HG02981 (cell line): ENCODE measurements around the gene SRGN.
"Not testable (repeated sequence)": the region's sequence is repeated elsewhere in the genome, so short reads cannot be mapped to it uniquely, and the experiment has no call there.

Source experiments
- ATAC-seq: cut with Tn5 transposase; IDR thresholded peaks from one replicate; pipeline ENCODE4 v1.9.1; 2021; ENCODE audit warnings: mild to moderate bottlenecking, moderate library complexity; ENCODE audit not compliant: unreplicated experiment

SRGN gene

DNA sequence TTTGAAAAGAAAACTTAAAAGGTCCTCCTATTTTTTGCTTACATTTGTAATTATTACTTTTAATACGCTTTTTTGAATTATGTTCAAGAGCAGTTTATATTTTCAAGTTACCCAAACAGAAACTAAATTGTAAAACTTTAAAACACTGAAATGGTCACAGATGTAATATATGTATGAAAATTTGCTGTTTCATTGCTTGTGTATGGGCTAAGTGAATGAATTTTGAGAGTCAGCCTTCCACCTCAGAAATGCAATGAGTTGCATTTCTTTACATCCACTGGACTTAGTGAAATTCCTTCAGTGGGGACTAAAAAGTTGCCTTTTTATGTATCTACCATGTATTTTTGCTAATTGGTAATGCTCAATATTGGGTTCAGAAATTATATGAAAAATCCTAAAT lies 37.7 kb downstream of the SRGN start:
- no peak for ATAC-seq

DNA sequence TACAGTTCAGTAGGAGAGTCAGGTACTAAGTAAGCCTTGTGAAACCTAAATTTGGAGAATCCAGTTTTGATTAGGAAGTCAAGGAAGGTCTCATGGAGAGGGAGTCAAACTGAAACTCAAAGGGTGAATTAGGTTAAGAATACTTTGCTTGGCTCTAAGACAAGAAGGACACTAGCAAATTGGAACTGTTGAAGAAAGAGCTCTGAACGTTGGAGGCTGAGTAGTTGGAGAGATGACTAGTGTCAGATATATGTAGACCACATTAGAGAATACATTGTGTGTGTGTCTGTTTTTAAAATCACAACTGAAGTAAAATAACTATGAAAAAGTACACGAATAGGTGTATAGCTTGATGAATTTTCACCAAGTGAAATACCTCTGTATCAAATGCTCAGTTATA lies 42.3 kb downstream of the SRGN start:
- ATAC-seq, result no peak

DNA sequence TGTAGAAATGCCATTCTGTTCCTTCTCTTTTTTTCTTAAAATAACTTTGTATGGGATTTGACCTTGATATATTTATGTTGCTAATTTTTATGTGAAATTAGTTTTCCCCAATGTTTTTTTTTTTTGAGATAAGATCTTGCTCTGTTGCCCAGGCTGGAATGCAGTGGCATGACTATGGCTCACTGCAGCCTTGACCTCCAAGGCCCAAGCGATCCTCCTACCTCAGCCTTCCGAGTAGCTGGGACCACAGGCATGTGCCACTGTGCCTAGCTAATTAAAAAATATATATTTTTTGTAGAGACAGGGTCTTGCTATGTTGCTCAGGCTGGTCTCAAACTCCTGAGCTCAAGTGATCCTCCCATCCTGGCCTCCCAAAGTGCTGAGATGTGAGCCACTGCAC lies 52.1 kb downstream of the SRGN start:
- no peak for ATAC-seq

DNA sequence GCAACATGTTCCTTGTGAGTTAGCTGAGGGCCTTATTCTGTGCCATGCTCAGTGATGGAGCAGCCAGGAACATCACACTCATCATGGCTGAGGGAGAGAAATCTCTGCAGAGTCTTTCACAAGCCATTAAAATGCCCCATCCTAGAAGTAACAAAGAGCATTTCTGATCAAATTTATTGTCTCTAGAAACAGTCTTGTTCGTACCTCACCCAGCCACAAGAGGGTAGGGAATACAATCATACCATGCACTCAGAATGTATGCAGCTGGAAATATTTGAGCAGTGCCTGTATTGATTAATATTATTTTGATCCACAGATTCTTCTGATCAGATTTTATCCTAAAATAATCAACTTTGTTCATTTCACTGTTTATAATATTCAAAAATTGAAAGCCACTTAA lies 53.4 kb downstream of the SRGN start:
- no peak for ATAC-seq

DNA sequence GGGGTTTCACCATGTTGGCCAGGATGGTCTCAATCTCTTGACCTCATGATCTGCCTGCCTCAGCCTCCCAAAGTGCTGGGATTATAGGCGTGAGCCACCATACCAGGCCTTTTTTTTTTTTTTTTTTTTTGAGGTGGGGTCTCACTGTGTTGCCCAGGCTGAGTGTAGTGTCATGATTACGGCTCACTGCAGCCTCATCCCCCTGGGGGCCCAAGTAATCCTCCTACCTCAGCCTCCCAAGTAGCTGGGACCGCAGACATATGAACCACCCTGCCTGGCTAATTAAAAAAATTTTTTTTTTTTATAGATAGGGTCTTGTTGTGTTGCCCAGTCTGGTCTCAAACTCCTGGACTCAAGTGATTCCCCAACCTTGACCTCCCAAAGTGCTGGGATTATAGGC lies 54.2 kb downstream of the SRGN start:
- ATAC-seq, result not testable (repeated sequence)

DNA sequence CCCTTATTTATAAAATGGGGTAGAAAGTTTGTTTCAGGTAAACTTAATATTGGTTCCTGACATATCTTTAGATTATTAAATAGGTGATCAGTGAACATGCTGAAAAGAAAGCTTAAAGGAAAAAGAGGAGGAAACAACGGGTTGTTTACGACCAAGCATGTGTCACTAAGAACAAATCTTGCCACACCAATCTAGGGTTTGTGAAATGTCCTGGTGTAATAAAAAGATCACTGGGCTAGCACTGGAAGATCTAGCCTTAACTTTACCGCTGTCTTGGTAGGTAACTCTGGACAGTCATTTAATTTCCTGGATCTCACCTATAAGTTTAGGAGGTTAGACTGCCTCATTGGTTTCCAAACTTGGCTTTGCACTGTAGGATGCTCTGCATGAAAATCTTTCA lies 55.1 kb downstream of the SRGN start:
- ATAC-seq, result no peak

DNA sequence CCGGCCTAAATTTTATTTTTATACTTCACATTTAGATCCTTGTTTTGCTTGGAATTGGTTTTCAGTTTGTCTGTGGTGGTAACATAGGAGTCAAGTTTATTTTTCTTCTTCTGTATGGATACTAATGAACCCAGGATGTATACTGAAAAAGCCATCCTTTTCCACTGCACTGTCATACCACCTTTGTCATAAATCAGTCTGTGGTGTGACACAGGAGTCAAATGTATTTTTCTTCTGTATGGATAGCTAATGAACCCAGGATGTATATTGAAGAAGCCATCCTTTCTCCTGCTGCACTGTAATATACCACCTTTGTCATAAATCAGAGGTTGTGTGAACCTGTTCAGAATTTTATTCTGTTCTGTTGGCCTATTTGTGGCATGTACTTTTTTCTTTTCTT lies 57.4 kb downstream of the SRGN start:
- no peak for ATAC-seq

DNA sequence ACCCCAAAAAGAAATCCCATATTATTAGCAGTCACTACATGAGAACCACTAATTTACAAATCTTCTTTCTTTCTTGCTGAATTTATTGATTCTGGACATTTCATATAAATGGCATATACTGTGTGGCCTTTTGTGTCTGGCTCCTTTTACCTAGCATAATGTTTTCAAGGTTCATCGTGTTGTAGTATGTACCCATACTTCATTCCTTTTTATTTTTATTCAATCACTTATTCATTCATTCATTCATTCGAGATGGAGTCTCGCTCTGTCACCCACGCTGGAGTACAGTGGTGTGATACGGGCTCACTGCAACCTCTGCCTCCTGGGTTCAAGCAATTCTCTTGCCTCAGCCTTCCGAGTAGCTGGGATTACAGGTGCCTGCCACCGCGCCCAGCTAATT lies 58.0 kb downstream of the SRGN start:
- ATAC-seq, result no peak

DNA sequence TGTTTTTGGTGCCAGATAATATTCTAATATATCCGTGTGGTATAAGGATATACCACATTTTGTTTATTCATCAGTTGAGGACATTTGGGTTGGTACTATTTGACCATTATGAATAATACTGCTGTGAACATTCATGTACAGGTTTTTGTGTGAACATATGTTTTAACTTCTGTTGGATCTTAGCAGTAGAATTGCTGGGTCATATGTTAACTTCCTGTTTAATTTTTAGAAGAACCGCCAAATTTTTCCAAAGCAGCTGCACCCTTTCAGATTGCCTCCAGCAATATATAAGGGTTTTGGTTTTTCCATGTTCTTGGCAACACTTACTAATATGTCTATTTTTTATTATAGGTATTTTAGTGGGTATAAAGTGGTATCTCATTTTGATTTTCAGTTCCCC lies 58.9 kb downstream of the SRGN start:
- no peak for ATAC-seq

DNA sequence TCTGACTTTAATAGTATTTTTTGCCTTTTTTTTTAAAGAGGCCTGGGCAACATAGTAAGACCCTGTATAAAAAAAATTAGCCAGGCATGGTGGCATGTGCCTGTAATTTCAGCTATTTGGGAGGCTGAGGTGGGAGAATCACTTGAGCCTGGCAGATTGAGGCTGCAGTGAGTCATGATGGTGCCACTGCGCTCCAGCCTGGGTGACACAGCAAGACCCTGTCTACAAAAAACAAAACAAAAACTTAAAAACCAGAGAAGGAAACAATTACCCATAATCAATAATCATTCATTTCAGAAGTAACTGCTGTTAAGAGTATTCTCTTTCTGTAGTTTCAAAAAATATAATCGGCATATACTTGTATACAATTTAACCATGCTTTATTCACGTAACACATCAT lies 64.1 kb downstream of the SRGN start:
- no peak for ATAC-seq

DNA sequence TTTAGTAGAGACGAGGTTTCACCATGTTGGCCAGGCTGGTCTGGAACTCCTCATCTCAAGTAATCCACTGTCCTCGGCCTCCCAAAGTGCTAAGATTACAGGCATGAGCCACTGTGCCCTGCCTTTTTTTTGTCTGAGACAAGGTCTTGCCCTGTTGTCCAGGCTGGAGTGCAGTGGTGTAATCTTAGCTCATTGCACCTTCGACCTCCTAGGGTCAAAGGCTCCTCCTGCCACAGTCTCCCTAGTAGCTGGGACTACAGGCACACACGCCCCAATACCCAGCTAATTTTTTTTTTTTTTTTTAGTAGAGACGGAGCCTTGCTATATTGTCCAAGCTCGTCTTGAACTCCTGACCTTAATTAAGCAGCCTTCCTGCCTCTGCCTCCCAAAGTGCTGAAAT lies 65.3 kb downstream of the SRGN start:
- ATAC-seq, result no peak
